ENCODE results near the gene PPARA.
"Not testable (repeated sequence)": the region's sequence is repeated elsewhere in the genome, so short reads cannot be mapped to it uniquely, and the experiment has no call there.

PPARA gene

GRCh38 chr22:46246178-46246577 is 95.9 kb downstream of the PPARA start:
- no peak for DNase-seq (ENCODE audit: low read depth)

DNA sequence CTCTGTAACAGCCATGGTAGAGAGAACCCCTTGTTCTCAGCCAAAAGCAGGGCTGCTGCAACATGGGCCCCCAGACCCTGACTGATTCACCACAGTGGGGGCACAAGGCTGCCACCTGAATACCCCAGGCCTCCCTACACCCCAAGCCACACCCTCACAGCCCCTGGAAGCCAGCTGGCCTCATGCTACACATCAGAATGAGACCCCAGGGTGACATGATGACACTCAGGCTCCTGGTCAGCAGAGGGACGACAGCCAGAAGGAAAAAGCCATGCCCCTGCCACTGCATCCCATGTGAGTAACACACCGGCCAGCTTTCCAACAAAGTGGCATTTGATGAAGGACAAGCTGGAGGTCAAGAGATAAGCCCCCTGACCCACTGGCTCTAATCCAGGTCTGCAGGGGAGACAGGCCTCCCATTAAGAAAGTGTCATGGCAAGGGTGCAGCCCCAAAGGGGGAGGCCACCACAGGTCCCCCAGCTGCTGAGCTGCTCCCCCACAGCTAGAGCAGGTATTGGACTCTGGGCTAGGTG is 97.2 kb downstream of the PPARA start:
- DNase-seq (ENCODE audit: low read depth), result no peak

GRCh38 chr22:46250035-46250782 is 99.9 kb downstream of the PPARA start, which contains the start of gene CDPF1:
Gene CDPF1 (minus strand): TSS chr22:46250293. CDS start chr22:46248284, 2,009 bp downstream.
- DNase-seq (ENCODE audit: low read depth), result peak; percentile 42

DNA sequence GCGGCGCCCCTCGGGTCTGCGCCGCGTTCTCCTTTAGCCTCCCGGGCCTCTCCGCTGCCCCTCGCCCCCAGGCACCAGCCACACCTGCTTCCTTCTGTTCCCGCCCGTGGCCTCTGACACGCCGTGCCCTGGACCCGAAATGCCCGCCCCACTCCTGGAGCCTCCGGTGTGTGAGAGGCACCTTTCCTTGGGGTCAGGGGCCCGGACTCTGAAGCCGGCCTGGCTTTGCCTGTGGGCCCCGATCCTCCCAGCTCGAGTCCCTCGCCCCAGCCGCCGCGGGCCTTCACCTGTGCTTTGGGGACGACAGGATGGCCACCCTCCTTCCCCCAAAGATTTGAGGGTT is 100.4 kb downstream of the PPARA start:
- DNase-seq (ENCODE audit: low read depth), result no peak

GRCh38 chr22:46251266-46251665 is 100.9 kb downstream of the PPARA start:
- no peak for DNase-seq (ENCODE audit: low read depth)

GRCh38 chr22:46251816-46252380 is 101.6 kb downstream of the PPARA start:
- DNase-seq (ENCODE audit: low read depth), result no peak

DNA sequence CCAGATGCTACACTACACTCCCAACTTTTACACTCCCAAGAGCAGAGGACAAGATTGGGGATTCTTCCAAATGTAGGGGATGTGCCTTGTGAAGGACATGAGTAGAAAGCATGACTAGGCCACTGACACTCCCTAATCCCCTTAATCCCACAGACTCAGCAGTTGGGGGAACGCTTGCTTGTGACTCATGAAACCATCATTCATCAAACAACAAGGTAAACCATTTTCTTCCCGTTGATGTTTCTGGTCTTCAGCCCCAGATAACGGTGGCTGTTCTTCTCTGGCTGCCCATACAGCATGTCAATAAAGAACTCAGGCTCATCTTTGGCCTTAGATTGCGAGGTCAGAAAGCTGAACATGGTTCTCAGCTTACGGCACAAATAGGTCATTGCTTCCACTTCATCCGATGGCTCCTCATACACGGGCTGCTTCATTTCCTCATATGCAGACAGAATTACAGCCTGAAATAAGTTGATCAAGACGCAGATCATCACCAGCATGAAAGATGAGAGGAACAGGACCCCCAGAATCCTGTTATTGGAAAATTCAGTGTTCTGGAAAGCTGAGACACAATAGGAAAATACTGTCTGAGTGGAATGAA is 106.1 kb downstream of the PPARA start:
- no peak for DNase-seq (ENCODE audit: low read depth)

DNA sequence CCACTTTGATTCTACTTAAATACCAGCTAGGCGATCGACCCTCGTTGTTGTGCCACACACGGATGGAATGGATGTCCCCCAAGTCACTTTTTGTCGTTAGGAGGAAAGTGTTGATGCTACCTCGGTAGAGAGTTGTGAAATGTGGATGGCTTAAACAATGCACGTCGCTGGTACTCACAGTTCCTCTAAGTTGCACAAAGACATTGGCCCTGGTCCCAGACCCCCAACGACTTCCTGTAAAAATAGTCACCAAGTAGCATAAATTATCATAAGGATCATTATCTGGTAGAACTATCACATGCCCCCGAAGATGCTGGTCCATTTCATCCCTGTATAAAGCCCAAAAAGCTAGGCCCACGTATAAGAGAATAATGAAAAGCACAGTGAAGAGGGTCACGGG is 109.0 kb downstream of the PPARA start:
- DNase-seq (ENCODE audit: low read depth), result no peak

DNA sequence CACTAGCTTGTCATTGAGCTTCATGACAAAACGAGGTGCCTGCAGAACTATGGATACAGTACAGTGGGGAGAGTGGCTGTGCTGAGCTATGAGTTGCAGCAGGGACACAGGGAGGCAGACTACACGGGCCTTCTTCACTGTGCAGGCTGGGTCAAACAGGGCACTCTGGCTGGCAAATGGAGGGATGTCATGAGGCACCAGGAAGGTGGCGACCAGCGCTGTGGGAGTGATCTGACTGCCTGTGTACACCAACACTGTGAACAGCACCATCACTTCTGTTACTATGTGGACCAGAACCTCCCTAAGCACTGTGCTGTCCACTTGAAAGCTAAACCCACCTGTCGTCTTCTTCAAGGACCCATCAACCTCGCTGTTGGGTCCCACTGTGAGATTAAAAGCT is 109.7 kb downstream of the PPARA start:
- DNase-seq (ENCODE audit: low read depth), result no peak

DNA sequence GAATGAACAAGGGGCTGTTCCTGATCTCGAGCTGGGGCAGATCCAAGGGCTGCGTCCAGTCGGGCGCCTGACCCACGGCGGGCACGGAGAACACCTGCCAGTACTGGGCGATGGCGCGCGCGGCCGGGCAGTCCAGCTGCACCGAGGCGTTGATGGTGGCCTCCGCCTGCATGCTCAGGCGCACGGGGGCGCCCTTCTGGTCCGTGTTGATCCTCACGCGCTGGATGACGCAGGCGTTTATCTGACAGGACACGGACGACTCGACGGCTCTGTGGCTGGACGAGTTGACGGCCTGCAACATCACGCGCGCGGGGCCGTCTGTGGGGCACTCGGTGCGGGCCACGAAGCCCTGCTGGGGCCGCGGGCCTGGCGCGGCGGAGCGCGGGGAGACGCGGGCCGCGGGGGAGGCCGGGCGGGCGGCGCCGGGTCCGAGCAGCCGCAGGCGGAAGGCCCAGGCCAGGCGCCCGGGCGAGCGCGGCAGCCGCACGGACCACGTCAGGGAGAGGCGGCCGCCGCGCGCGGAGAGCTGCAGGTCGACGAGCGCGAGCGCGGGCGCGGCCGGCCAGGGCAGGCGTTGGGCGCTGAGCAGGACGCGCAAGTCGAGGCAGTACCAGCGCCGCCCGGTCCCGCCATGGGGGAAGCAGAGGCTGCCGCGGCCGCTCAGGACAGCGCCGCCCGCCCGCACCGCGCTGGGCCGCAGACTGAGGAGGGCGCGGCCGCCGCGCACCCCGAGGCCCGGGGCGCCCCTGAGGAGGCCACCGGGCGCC is 112.3 kb downstream of the PPARA start:
- DNase-seq (ENCODE audit: low read depth), result no peak

DNA sequence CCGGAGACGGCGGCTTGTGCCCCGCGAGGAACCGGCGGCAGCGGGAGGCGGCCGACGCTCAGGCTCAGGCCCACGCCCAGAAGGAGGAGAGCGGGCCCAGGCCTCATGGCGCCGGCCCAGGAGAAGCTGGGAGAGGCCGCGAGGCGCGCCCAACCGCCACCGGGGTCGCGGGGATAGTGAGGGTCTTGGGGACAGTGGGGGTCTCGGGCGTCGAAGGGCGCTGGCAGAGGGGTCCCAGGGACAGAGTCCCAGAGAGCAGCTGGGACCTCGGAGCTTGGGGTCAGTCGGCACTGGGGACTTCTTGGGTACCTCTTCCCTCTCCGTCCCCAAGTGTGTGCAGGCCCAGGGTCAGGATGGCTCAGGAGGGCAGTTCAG is 112.9 kb downstream of the PPARA start, which contains the start of gene PKDREJ:
Gene PKDREJ, minus strand, starts transcription at position 128 of the 375 bp plus-strand sequence. Its CDS starts 21 bp downstream, at position 107.
- no peak for DNase-seq (ENCODE audit: low read depth)

DNA sequence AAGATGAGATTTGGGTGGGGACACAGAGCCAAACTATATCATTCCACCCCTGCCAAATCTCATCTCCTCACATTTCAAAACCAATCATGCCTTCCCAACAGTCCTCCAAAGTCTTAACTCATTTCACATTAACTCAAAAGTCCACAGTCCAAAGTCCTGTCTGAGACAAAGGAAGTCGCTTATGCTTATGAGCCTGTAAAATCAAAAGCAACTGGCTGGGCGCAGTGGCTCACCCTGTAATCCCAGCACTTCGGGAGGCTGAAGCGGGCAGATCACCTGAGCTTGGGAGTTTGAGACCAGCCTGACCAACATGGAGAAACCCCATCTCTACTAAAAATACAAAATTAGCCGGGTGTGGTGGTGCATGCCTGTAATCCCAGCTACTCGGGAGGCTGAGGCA is 114.2 kb downstream of the PPARA start:
- DNase-seq (ENCODE audit: low read depth), result not testable (repeated sequence)

- DNase-seq (ENCODE audit: low read depth), result not testable (repeated sequence)
These were observed 115.3 kb downstream of the PPARA start for GRCh38 chr22:46265627-46266026.

GRCh38 chr22:46267431-46268279 is 117.3 kb downstream of the PPARA start, which contains the start of gene TTC38:
Gene TTC38 (plus strand): TSS chr22:46268008. CDS start chr22:46268040, 32 bp downstream.
- peak; percentile 35 for DNase-seq (ENCODE audit: low read depth)

DNA sequence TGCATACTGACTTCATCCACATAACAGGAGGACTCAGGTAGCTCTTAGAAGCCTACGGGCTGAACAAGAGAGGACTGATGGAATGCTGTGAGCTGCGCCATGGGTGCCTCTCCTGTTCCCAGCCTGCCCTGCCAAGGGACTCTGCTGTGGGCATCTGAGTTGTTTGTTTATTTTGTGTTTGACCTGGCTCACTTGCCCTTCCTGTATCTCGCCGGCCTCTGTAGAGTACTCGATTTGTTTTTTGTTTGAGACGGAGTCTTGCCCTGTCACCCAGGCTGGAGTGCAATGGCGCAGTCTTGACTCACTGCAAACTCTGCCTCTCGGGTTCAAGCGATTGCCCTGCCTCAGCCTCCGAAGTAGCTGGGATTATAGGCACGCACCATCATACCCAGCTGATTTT is 119.2 kb downstream of the PPARA start:
- no peak for DNase-seq (ENCODE audit: low read depth)

DNA sequence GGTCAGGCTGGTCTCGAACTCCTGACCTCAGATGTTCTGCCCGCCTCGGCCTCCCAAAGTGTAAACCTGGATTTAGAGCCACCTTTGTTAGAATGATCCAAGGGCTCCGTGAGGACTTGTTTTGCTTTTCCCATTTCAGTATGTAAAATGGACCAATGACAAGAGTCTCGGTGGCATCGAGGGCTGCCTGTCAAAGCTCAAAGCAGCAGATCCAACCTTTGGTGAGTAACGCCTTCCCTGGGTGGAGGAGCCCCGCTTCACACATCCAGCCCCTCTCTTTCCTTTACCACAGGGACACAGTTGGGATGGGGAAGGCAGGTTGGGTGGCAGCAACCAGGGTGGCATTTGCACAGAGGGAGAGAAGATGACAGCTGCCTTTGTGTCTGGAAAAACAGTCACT is 121.9 kb downstream of the PPARA start:
- no peak for DNase-seq (ENCODE audit: low read depth)

DNA sequence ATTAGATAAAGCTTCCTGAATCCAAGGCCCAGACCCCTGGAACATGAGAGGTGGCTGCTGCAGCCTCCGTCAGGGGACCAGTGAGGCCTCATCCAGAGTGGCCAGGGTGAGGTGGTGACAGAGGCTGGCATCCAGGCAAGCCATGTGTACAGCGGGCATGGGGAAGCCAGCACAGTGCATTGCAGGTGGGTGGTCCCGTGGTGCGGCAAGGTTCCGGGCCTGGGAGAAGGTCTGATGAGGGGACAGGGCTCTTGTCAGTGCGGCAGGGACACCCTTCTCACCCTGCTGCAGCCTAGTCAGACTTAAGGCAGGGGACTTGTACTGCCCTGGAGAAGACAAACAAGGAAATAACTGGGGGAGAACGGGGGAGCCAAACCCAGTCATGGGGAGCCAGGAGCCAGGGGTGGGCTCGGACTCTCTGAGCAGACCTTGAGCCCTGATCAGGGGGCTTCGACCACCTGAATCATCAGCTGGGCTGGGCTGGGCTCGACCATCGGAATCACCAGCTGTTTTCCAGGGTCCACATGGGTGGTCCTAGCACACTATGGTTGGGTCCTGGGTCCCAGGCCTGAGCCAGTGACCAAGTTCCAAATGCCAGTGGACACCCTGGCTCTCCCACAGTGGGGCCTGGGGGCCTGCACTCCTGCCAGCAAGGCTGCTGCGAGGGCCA is 122.6 kb downstream of the PPARA start:
- no peak for DNase-seq (ENCODE audit: low read depth)

GRCh38 chr22:46273432-46274148 is 123.3 kb downstream of the PPARA start:
- no peak for DNase-seq (ENCODE audit: low read depth)

GRCh38 chr22:46274381-46274780 is 124.1 kb downstream of the PPARA start:
- DNase-seq (ENCODE audit: low read depth), result no peak
